Tibial nerve (tissue), 4 donors: Measurements from ENCODE around the gene ZNF311.

Source experiments
- CTCF ChIP-seq, 5 experiments: fragments of 200-600 bp in 3 of 5; fragments of 450-650 bp in 2 of 5; sonication (generic) in 3 of 5; IDR thresholded peaks; one replicate each; pipeline ENCODE4 v1.5.1; 2016 to 2019; ENCODE audit warnings: antibody characterized with exemption in 5 of 5, mild to moderate bottlenecking in 3 of 5, moderate library complexity in 2 of 5
- EP300 ChIP-seq, 2 donors: sonication (generic); formaldehyde crosslinking; IDR thresholded peaks; one replicate each; pipeline ENCODE4 v1.6.1; 2017; ENCODE audit warnings: antibody characterized with exemption in 2 of 2, mild to moderate bottlenecking in 1 of 2
- POLR2A ChIP-seq, 2 donors: fragments of 450-650 bp; IDR thresholded peaks; one replicate each; pipeline ENCODE4 v1.6.1; 2017; ENCODE audit warnings: antibody characterized with exemption in 2 of 2, mild to moderate bottlenecking in 2 of 2, moderate library complexity in 2 of 2

- TF ChIP-seq CTCF (IDR thresholded peaks at IDR 0.05), result no peak
- TF ChIP-seq POLR2A (IDR thresholded peaks at IDR 0.05), result no peak
- TF ChIP-seq EP300 (IDR thresholded peaks at IDR 0.05), result no peak
Measured at GRCh38 chr6:28969129-28969528, 36.0 kb downstream of the ZNF311 start.
